Measurements from ENCODE around the gene EIF4A3. TPM values are rescaled to one million over a fixed set of nuclear protein-coding genes. Genes with fewer than 3 reads are reported as not detected.
"Not testable (repeated sequence)": the region's sequence is repeated elsewhere in the genome, so short reads cannot be mapped to it uniquely, and the experiment has no call there.

EIF4A3 gene
- total RNA-seq, 4 donors from 2014 or later, result 31.0 to 61.0 (median 39.8) TPM

DNA sequence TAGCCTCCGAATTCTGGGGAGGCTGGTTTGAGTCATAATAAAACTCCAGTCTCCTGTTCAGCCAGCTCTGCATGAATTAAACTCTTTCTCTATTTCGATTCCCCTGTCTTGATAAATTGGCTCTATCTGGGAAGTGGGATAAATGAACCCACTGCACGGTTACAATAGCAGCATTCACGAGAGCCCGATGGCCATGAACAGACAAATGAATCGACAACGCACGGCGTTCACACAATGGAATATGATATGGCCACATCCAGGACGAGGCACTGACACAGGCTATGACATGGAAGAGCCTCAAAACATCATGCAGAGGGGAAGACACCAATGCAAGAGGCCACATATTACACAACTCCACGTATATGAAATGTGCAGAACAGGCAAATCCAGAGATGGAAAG, 17.3 kb upstream of the EIF4A3 start:
- Histone ChIP-seq H3K27me3 (peaks cover 0 to 13% (median 0%) of the 10 kb centered on the region in 4 donors), H3K9me3 (no peaks in the 10 kb centered on the region), H3K4me1 (no peaks in the 10 kb centered on the region), H3K36me3 (no peaks in the 10 kb centered on the region), H3K27ac (replicated peaks in 1 of 4) (no peak overlapping the region), H3K4me3 (no peak overlapping the region)
- TF ChIP-seq, protein P1, sequence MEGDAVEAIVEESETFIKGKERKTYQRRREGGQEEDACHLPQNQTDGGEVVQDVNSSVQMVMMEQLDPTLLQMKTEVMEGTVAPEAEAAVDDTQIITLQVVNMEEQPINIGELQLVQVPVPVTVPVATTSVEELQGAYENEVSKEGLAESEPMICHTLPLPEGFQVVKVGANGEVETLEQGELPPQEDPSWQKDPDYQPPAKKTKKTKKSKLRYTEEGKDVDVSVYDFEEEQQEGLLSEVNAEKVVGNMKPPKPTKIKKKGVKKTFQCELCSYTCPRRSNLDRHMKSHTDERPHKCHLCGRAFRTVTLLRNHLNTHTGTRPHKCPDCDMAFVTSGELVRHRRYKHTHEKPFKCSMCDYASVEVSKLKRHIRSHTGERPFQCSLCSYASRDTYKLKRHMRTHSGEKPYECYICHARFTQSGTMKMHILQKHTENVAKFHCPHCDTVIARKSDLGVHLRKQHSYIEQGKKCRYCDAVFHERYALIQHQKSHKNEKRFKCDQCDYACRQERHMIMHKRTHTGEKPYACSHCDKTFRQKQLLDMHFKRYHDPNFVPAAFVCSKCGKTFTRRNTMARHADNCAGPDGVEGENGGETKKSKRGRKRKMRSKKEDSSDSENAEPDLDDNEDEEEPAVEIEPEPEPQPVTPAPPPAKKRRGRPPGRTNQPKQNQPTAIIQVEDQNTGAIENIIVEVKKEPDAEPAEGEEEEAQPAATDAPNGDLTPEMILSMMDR (IDR thresholded peaks at IDR 0.05), result no peak
- TF ChIP-seq POLR2A (IDR thresholded peaks at IDR 0.05; ENCODE audit: low read depth) (no peak), EP300 (IDR thresholded peaks at IDR 0.05) (no peak), POLR2AphosphoS5 (IDR thresholded peaks at IDR 0.05) (no peak)
- no peak for DNase-seq (ENCODE audit: extremely low spot score)
- intact Hi-C loops (cut with DNase I), result no loop called here
- 91% methylated on average over 11 of the region's 11 CpGs for WGBS

GRCh38 chr17:80163336-80163735, 16.4 kb upstream of the EIF4A3 start:
- TF ChIP-seq POLR2AphosphoS5 (IDR thresholded peaks at IDR 0.05), result no peak
- no peaks in the 10 kb centered on the region for H3K9me3 ChIP-seq
- no peaks in the 10 kb centered on the region for H3K36me3 ChIP-seq
- intact Hi-C loops (cut with DNase I), result no loop called here
- no peak for DNase-seq (ENCODE audit: extremely low spot score)
- 78% methylated on average over 4 of the region's 4 CpGs for WGBS
- peaks cover 0 to 13% (median 0%) of the 10 kb centered on the region in 4 donors for H3K27me3 ChIP-seq
- no peak overlapping the region for H3K27ac ChIP-seq (replicated peaks in 1 of 4)
- H3K4me1 ChIP-seq, result no peaks in the 10 kb centered on the region
- no peak overlapping the region for H3K4me3 ChIP-seq

DNA sequence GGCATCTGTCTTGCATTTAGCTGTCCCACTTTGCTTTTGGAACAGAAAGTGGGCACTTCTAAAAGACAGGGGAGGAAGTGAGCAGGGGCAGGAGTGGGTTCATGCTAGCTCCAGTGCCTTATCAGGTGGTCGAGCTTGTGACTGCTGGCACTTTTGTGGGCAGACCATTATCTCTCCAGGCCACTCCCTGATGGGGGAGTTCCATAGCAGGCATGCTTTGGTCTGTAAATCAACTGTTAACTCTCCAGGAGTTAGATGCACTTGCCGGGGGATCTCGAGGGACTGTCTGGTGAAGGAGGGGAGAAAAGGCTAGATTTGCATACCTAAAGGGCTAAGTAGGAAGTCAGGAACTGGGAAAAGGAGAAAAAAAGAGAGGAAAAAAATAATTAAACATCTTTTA, 13.6 kb upstream of the EIF4A3 start:
- no peaks in the 10 kb centered on the region for H3K4me1 ChIP-seq
- intact Hi-C loops (cut with DNase I), result no loop called here

GRCh38 chr17:80158846-80159245, 11.9 kb upstream of the EIF4A3 start:
- Histone ChIP-seq H3K27me3 (peaks cover 0 to 8% (median 0%) of the 10 kb centered on the region in 4 donors), H3K4me1 (no peaks in the 10 kb centered on the region), H3K27ac (replicated peaks in 1 of 4) (no peak overlapping the region), H3K36me3 (no peaks in the 10 kb centered on the region), H3K9me3 (no peaks in the 10 kb centered on the region), H3K4me3 (no peak overlapping the region)
- intact Hi-C loops (cut with DNase I), result no loop called here
- 73% methylated on average over 2 of the region's 2 CpGs for WGBS
- TF ChIP-seq EP300 (IDR thresholded peaks at IDR 0.05) (no peak), POLR2A (IDR thresholded peaks at IDR 0.05; ENCODE audit: low read depth) (no peak), POLR2AphosphoS5 (IDR thresholded peaks at IDR 0.05) (no peak)
- TF ChIP-seq, protein P1 (IDR thresholded peaks at IDR 0.05), result no peak
- no peak for DNase-seq (ENCODE audit: extremely low spot score)

More for the DNA sequence above, 13.6 kb upstream of the EIF4A3 start:
- 58% methylated on average over 3 of the region's 3 CpGs for WGBS
- no peaks in the 10 kb centered on the region for H3K36me3 ChIP-seq
- DNase-seq (ENCODE audit: extremely low spot score), result no peak
- H3K27ac ChIP-seq (replicated peaks in 1 of 4), result no peak overlapping the region
- H3K4me3 ChIP-seq, result no peak overlapping the region
- H3K9me3 ChIP-seq, result no peaks in the 10 kb centered on the region
- H3K27me3 ChIP-seq, result peaks cover 0 to 9% (median 0%) of the 10 kb centered on the region in 4 donors
- no peak for TF ChIP-seq POLR2AphosphoS5 (IDR thresholded peaks at IDR 0.05)
- TF ChIP-seq, protein P1 (IDR thresholded peaks at IDR 0.05), result no peak
- TF ChIP-seq EP300 (IDR thresholded peaks at IDR 0.05), result no peak
- TF ChIP-seq POLR2A (IDR thresholded peaks at IDR 0.05; ENCODE audit: low read depth), result no peak

DNA sequence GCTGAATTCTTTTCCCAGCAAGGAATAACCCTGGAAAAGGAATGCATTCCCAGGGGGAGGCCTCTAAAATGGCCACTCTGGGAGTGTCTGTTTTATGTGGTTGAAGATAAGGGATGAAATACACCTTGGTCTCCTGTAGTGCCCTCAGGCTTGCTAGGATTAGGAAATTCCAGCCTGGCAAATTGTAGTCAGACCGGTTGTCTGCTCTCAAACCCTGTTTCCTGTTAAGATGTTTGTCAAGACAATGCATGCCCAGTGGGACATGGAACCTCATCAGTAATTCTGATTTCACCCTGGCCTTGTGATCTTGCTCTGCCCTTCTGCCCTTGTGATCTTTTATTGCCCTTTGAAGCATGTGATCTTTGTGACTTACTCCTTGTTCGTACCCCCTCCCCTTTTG, 8.7 kb upstream of the EIF4A3 start:
- H3K4me3 ChIP-seq; H3K36me3 ChIP-seq; H3K4me1 ChIP-seq; DNase-seq (ENCODE audit: extremely low spot score); H3K27ac ChIP-seq (replicated peaks in 1 of 4); H3K27me3 ChIP-seq; intact Hi-C loops (cut with DNase I); H3K9me3 ChIP-seq: not testable (repeated sequence)
- WGBS, result 66% methylated on average over 2 of the region's 2 CpGs

- Histone ChIP-seq H3K4me3 (no peak overlapping the region), H3K4me1 (peaks cover 0 to 9% (median 3%) of the 10 kb centered on the region in 4 donors), H3K27me3 (no peaks in the 10 kb centered on the region), H3K27ac (replicated peaks in 1 of 4) (no peak overlapping the region), H3K9me3 (no peaks in the 10 kb centered on the region), H3K36me3 (no peaks in the 10 kb centered on the region)
- DNase-seq (ENCODE audit: extremely low spot score), result no peak
- intact Hi-C loops (cut with DNase I), result loop anchor here (5.0 kb wide), 1 partner anchor 63 kb away; no protein-coding TSS in a partner anchor
- 74% methylated on average over 5 of the region's 5 CpGs for WGBS
- TF ChIP-seq POLR2A (IDR thresholded peaks at IDR 0.05; ENCODE audit: low read depth) (no peak), EP300 (IDR thresholded peaks at IDR 0.05) (no peak), POLR2AphosphoS5 (IDR thresholded peaks at IDR 0.05) (no peak)
- TF ChIP-seq, protein P1 (IDR thresholded peaks at IDR 0.05), result no peak
Measured at GRCh38 chr17:80154166-80154565, 7.2 kb upstream of the EIF4A3 start.

Measured in esophagus muscularis mucosa (tissue), 4 donors.